Activated B cell treated with CpG ODN at 0.5 μM for 24 hours (primary cell): ENCODE data around the gene UEVLD. TPM values are rescaled to one million over a fixed set of nuclear protein-coding genes. Genes with fewer than 3 reads are reported as not detected.

Source experiments
- ATAC-seq: fragments of 200-7000 bp; cut with Tn5 transposase; one replicate; pipeline ENCODE4 v1.10.0; 2021; ENCODE audit warnings: low read depth, mild to moderate bottlenecking, moderate library complexity
- CTCF ChIA-PET: fragments of 350-600 bp; sonication (Branson Sonifier 250); formaldehyde crosslinking; loops from one replicate; lab custom pipeline; 2021; ENCODE audit warnings: antibody characterized with exemption; lab: Charles Lee
- POLR2A ChIA-PET: fragments of 350-600 bp; sonication (Branson Sonifier 250); formaldehyde crosslinking; loops from one replicate; lab custom pipeline; 2021; ENCODE audit warnings: antibody characterized with exemption; lab: Charles Lee
- DNase-seq: peaks from one replicate; pipeline ENCODE4 v3.0.0; 2022
- H3K27ac Mint-ChIP-seq: one replicate; pipeline ENCODE4 v1.8.0; 2020; ENCODE audit warnings: mixed read lengths
- H3K27me3 Mint-ChIP-seq: one replicate; pipeline ENCODE4 v1.8.0; 2021; ENCODE audit warnings: mixed read lengths
- H3K36me3 Mint-ChIP-seq: one replicate; pipeline ENCODE4 v1.8.0; 2021; ENCODE audit warnings: low read depth, mixed read lengths
- H3K4me1 Mint-ChIP-seq: one replicate; pipeline ENCODE4 v1.8.0; 2021; ENCODE audit warnings: mixed read lengths
- H3K4me3 Mint-ChIP-seq: one replicate; pipeline ENCODE4 v1.8.0; 2020; ENCODE audit warnings: mild to moderate bottlenecking, mixed read lengths
- H3K9me3 Mint-ChIP-seq: one replicate; pipeline ENCODE4 v1.8.0; 2020; ENCODE audit warnings: mixed read lengths
- CTCF ChIP-seq: fragments of 200-600 bp; IDR thresholded peaks from one replicate; pipeline ENCODE4 v1.8.0; 2022; ENCODE audit warnings: antibody characterized with exemption, mild to moderate bottlenecking
- intact Hi-C: fragments of 100-400 bp; cut with micrococcal nuclease; formaldehyde crosslinking; loops from one replicate; pipeline ENCODE4 v1.15.1; 2024
- total RNA-seq: library from RNA; stranded (reverse); gene quantifications from 2 replicates; pipeline ENCODE4 v1.2.3, GENCODE V29; 2022

Gene UEVLD
- total RNA-seq, 1 donor from 2014 or later, result 18.0 TPM

GRCh38 chr11:18502352-18502751 is 86.2 kb downstream of the UEVLD start:
- Mint-ChIP-seq H3K9me3 (no peaks in the 10 kb centered on the region), H3K27me3 (no peaks in the 10 kb centered on the region), H3K4me3 (no peak overlapping the region), H3K36me3 (peaks cover 77% of the 10 kb centered on the region), H3K27ac (no peak overlapping the region), H3K4me1 (no peaks in the 10 kb centered on the region)
- TF ChIP-seq CTCF, result no peak
- ChIA-PET POLR2A (no interaction called here), CTCF (no interaction called here)
- ATAC-seq (no peak), DNase-seq (no peak)
- intact Hi-C loops, result no loop called here

GRCh38 chr11:18501629-18502028 is 86.9 kb downstream of the UEVLD start:
- intact Hi-C loops, result no loop called here
- DNase-seq, result no peak
- CTCF ChIA-PET, result no interaction called here
- no peak for ATAC-seq
- H3K36me3 Mint-ChIP-seq, result peaks cover 76% of the 10 kb centered on the region
- H3K27ac Mint-ChIP-seq, result no peak overlapping the region
- POLR2A ChIA-PET, result interaction anchor here (1.5 kb wide), 1 partner anchor 25 kb away, joined by 6 read pairs; the partner anchor contains the start of gene TSG101
- H3K27me3 Mint-ChIP-seq, result no peaks in the 10 kb centered on the region
- no peak overlapping the region for H3K4me3 Mint-ChIP-seq
- TF ChIP-seq CTCF, result no peak
- H3K9me3 Mint-ChIP-seq, result no peaks in the 10 kb centered on the region
- no peaks in the 10 kb centered on the region for H3K4me1 Mint-ChIP-seq

- DNase-seq (no peak), ATAC-seq (no peak)
- peaks cover 82% of the 10 kb centered on the region for H3K36me3 Mint-ChIP-seq
- H3K27me3 Mint-ChIP-seq, result no peaks in the 10 kb centered on the region
- intact Hi-C loops, result loop anchor here (10.0 kb wide), 1 partner anchor 173 kb away; the partner anchor contains the start of genes GTF2H1 and HPS5
- H3K4me3 Mint-ChIP-seq, result no peak overlapping the region
- H3K27ac Mint-ChIP-seq, result peak overlapping the region; percentile 51
- TF ChIP-seq CTCF, result no peak
- POLR2A ChIA-PET, result no interaction called here
- H3K9me3 Mint-ChIP-seq, result no peaks in the 10 kb centered on the region
- H3K4me1 Mint-ChIP-seq, result peaks cover 12% of the 10 kb centered on the region
- CTCF ChIA-PET, result no interaction called here
Measured at GRCh38 chr11:18498039-18498438, 90.5 kb downstream of the UEVLD start.

- H3K4me3 Mint-ChIP-seq, result no peak overlapping the region
- no peaks in the 10 kb centered on the region for H3K9me3 Mint-ChIP-seq
- ChIA-PET POLR2A (interaction anchor here (1.2 kb wide), 1 partner anchor 31 kb away, joined by 4 read pairs; the partner anchor contains the start of gene TSG101), CTCF (no interaction called here)
- H3K4me1 Mint-ChIP-seq, result peaks cover 14% of the 10 kb centered on the region
- peak overlapping the region; percentile 70 for H3K27ac Mint-ChIP-seq
- H3K36me3 Mint-ChIP-seq, result peaks cover 76% of the 10 kb centered on the region
- intact Hi-C loops, result loop anchor here (10.0 kb wide), 1 partner anchor 171 kb away; the partner anchor contains the start of genes GTF2H1 and HPS5
- TF ChIP-seq CTCF, result no peak
- no peak for ATAC-seq
- no peak for DNase-seq
- no peaks in the 10 kb centered on the region for H3K27me3 Mint-ChIP-seq
Measured at GRCh38 chr11:18495703-18496102, 92.8 kb downstream of the UEVLD start.

GRCh38 chr11:18495271-18495670 is 93.3 kb downstream of the UEVLD start:
- peaks cover 76% of the 10 kb centered on the region for H3K36me3 Mint-ChIP-seq
- H3K9me3 Mint-ChIP-seq, result no peaks in the 10 kb centered on the region
- DNase-seq, result no peak
- TF ChIP-seq CTCF, result no peak
- peak overlapping the region; percentile 70 for H3K27ac Mint-ChIP-seq
- H3K4me1 Mint-ChIP-seq, result peaks cover 14% of the 10 kb centered on the region
- H3K27me3 Mint-ChIP-seq, result no peaks in the 10 kb centered on the region
- intact Hi-C loops, result loop anchor here (10.0 kb wide), 1 partner anchor 170 kb away; the partner anchor contains the start of genes GTF2H1 and HPS5
- CTCF ChIA-PET, result interaction anchor here (1.1 kb wide), 1 partner anchor 251 kb away, joined by 3 read pairs; no protein-coding TSS in a partner anchor
- ATAC-seq, result peak; percentile 56
- POLR2A ChIA-PET, result interaction anchor here (1.2 kb wide), 1 partner anchor 31 kb away, joined by 4 read pairs; the partner anchor contains the start of gene TSG101
- no peak overlapping the region for H3K4me3 Mint-ChIP-seq
